ENCODE data around the gene SLC35A4. TPM values are rescaled to one million over a fixed set of nuclear protein-coding genes. Genes with fewer than 3 reads are reported as not detected.

The SLC35A4 gene
- total and polyA plus RNA-seq, 4 experiments from 2014 or later: 49.0 to 115 (median 82.0) TPM

- H3K27ac ChIP-seq (ENCODE audit: low read depth, low read length): peak overlapping the region; percentile 77
- H3K27me3 Mint-ChIP-seq: no peaks in the 10 kb centered on the region
- intact Hi-C loops (cut with micrococcal nuclease): loop anchor here (1.0 kb wide), 4 partner anchors 10 to 100 kb away; partner anchors contain the start of genes APBB3, IK, NDUFA2 and SLC35A4
- peaks cover 29% of the 10 kb centered on the region for H3K36me3 ChIP-seq (ENCODE audit: insufficient read depth, low read length)
- H3K4me3 Mint-ChIP-seq: peak overlapping the region; percentile 85 to 93 (median 89)
- CTCF ChIA-PET (ENCODE audit: partially characterized antibody): interaction anchor here (0.6 to 3.7 kb wide), 21 partner anchors 9 to 175 kb away, joined by 3 to 49 read pairs (median 6); partner anchors contain the start of genes APBB3, CD14, IK and NDUFA2
- no peaks in the 10 kb centered on the region for H3K27me3 ChIP-seq (ENCODE audit: insufficient read depth, low read length)
- no peak for DNase-seq
- H3K4me3 ChIP-seq (ENCODE audit: low read length in 2 of 2): peak overlapping the region in 1 of 2 donors; percentile 57
- peaks cover 30% of the 10 kb centered on the region for H3K4me1 ChIP-seq (ENCODE audit: insufficient read depth, low read length)
- peaks cover 24 to 51% of the 10 kb centered on the region in 2 donors for H3K36me3 Mint-ChIP-seq
- H3K9me3 Mint-ChIP-seq: peaks cover 0 to 3% (median 0%) of the 10 kb centered on the region in 8 donors
- peaks cover 19 to 50% (median 26%) of the 10 kb centered on the region in 4 donors for H3K4me1 Mint-ChIP-seq
- H3K9me3 ChIP-seq (ENCODE audit: control insufficient read depth in 1 of 2, low read length in 2 of 2): no peaks in the 10 kb centered on the region
- POLR2A ChIA-PET (ENCODE audit: partially characterized antibody): interaction anchor here (0.6 to 5.3 kb wide), 25 partner anchors 9 to 1070 kb away, joined by 3 to 79 read pairs (median 7); partner anchors contain the start of genes ANKHD1, APBB3, CD14 and HARS1
- H3K27ac Mint-ChIP-seq: peak overlapping the region; percentile 91 to 97 (median 97)
Measured at GRCh38 chr5:140546851-140547507, 17.6 kb upstream of the SLC35A4 start.

GRCh38 chr5:140547508-140548299 is 16.9 kb upstream of the SLC35A4 start, which contains the start of gene EIF4EBP3:
EIF4EBP3 (plus strand) TSS chr5:140547662; CDS start chr5:140547738, 76 bp downstream.
- H3K27me3 Mint-ChIP-seq: no peaks in the 10 kb centered on the region
- H3K27ac ChIP-seq (ENCODE audit: low read depth, low read length): peak within 1 kb of the TSS; percentile 77
- ChIA-PET CTCF (ENCODE audit: partially characterized antibody) (interaction anchor here (0.6 to 3.7 kb wide), 22 partner anchors 9 to 175 kb away, joined by 3 to 49 read pairs (median 6); partner anchors contain the start of genes APBB3, CD14, IK and NDUFA2), POLR2A (ENCODE audit: partially characterized antibody) (interaction anchor here (0.6 to 5.3 kb wide), 26 partner anchors 8 to 1069 kb away, joined by 3 to 79 read pairs (median 7); partner anchors contain the start of genes ANKHD1, APBB3, CD14 and HARS1)
- peak within 1 kb of the TSS; percentile 91 to 97 (median 97) for H3K27ac Mint-ChIP-seq
- H3K4me3 Mint-ChIP-seq: peak within 1 kb of the TSS; percentile 85 to 93 (median 89)
- H3K36me3 ChIP-seq (ENCODE audit: insufficient read depth, low read length): peaks cover 29% of the 10 kb centered on the region
- H3K36me3 Mint-ChIP-seq: peaks cover 23 to 48% of the 10 kb centered on the region in 2 donors
- peaks cover 30% of the 10 kb centered on the region for H3K4me1 ChIP-seq (ENCODE audit: insufficient read depth, low read length)
- peaks cover 19 to 50% (median 26%) of the 10 kb centered on the region in 4 donors for H3K4me1 Mint-ChIP-seq
- intact Hi-C loops (cut with micrococcal nuclease): loop anchor here (1.0 kb wide), 4 partner anchors 10 to 100 kb away; partner anchors contain the start of genes APBB3, IK, NDUFA2 and SLC35A4
- peak; percentile 84 to 92 (median 87) for DNase-seq
- H3K9me3 ChIP-seq (ENCODE audit: control insufficient read depth in 1 of 2, low read length in 2 of 2): no peaks in the 10 kb centered on the region
- H3K27me3 ChIP-seq (ENCODE audit: insufficient read depth, low read length): no peaks in the 10 kb centered on the region
- peaks cover 0 to 3% (median 0%) of the 10 kb centered on the region in 8 donors for H3K9me3 Mint-ChIP-seq
- peak within 1 kb of the TSS; percentile 57 to 76 for H3K4me3 ChIP-seq (ENCODE audit: low read length in 2 of 2)

GRCh38 chr5:140548300-140548688 is 16.3 kb upstream of the SLC35A4 start:
- H3K27ac ChIP-seq (ENCODE audit: low read depth, low read length): peak overlapping the region; percentile 77
- H3K36me3 Mint-ChIP-seq: peaks cover 29 to 48% of the 10 kb centered on the region in 2 donors
- H3K4me3 Mint-ChIP-seq: peak overlapping the region; percentile 85 to 93 (median 89)
- intact Hi-C loops (cut with micrococcal nuclease): no loop called here
- peaks cover 0 to 3% (median 0%) of the 10 kb centered on the region in 8 donors for H3K9me3 Mint-ChIP-seq
- peaks cover 29% of the 10 kb centered on the region for H3K36me3 ChIP-seq (ENCODE audit: insufficient read depth, low read length)
- no peaks in the 10 kb centered on the region for H3K27me3 ChIP-seq (ENCODE audit: insufficient read depth, low read length)
- POLR2A ChIA-PET (ENCODE audit: partially characterized antibody): interaction anchor here (0.6 to 5.3 kb wide), 20 partner anchors 8 to 1069 kb away, joined by 3 to 79 read pairs (median 6); partner anchors contain the start of genes ANKHD1, APBB3, CD14 and HARS1
- H3K4me3 ChIP-seq (ENCODE audit: low read length in 2 of 2): peak overlapping the region; percentile 57 to 76
- H3K4me1 ChIP-seq (ENCODE audit: insufficient read depth, low read length): peaks cover 31% of the 10 kb centered on the region
- DNase-seq: no peak
- CTCF ChIA-PET (ENCODE audit: partially characterized antibody): interaction anchor here (0.9 to 3.7 kb wide), 14 partner anchors 8 to 174 kb away, joined by 3 to 49 read pairs (median 9); partner anchors contain the start of genes APBB3, CD14, IK and NDUFA2
- H3K4me1 Mint-ChIP-seq: peaks cover 22 to 56% (median 31%) of the 10 kb centered on the region in 4 donors
- H3K9me3 ChIP-seq (ENCODE audit: control insufficient read depth in 1 of 2, low read length in 2 of 2): no peaks in the 10 kb centered on the region
- H3K27ac Mint-ChIP-seq: peak overlapping the region; percentile 91 to 97 (median 97)
- no peaks in the 10 kb centered on the region for H3K27me3 Mint-ChIP-seq

GRCh38 chr5:140548791-140549190 is 15.8 kb upstream of the SLC35A4 start:
- H3K9me3 ChIP-seq (ENCODE audit: control insufficient read depth in 1 of 2, low read length in 2 of 2): no peaks in the 10 kb centered on the region
- Mint-ChIP-seq H3K27ac (peak overlapping the region; percentile 91 to 97 (median 97)), H3K9me3 (peaks cover 0 to 3% (median 0%) of the 10 kb centered on the region in 8 donors), H3K4me3 (peak overlapping the region in 7 of 8 donors; percentile 9 to 91 (median 66)), H3K27me3 (no peaks in the 10 kb centered on the region), H3K4me1 (peaks cover 27 to 61% (median 35%) of the 10 kb centered on the region in 4 donors), H3K36me3 (peaks cover 32 to 50% of the 10 kb centered on the region in 2 donors)
- no peak overlapping the region for H3K4me3 ChIP-seq (ENCODE audit: low read length in 2 of 2)
- ChIA-PET POLR2A (ENCODE audit: partially characterized antibody) (interaction anchor here (0.6 to 5.3 kb wide), 14 partner anchors 10 to 435 kb away, joined by 3 to 79 read pairs (median 16); partner anchors contain the start of genes ANKHD1, APBB3, CD14 and HARS1), CTCF (ENCODE audit: partially characterized antibody) (interaction anchor here (0.9 to 3.7 kb wide), 9 partner anchors 8 to 173 kb away, joined by 4 to 49 read pairs (median 13); partner anchors contain the start of genes CD14, IK, NDUFA2 and SRA1)
- DNase-seq: no peak
- H3K27me3 ChIP-seq (ENCODE audit: insufficient read depth, low read length): no peaks in the 10 kb centered on the region
- intact Hi-C loops (cut with micrococcal nuclease): no loop called here
- H3K36me3 ChIP-seq (ENCODE audit: insufficient read depth, low read length): peaks cover 29% of the 10 kb centered on the region
- peaks cover 36% of the 10 kb centered on the region for H3K4me1 ChIP-seq (ENCODE audit: insufficient read depth, low read length)
- peak overlapping the region; percentile 77 for H3K27ac ChIP-seq (ENCODE audit: low read depth, low read length)

GRCh38 chr5:140549237-140550144 is 15.1 kb upstream of the SLC35A4 start:
- H3K36me3 ChIP-seq (ENCODE audit: insufficient read depth, low read length): peaks cover 29% of the 10 kb centered on the region
- ChIA-PET CTCF (ENCODE audit: partially characterized antibody) (interaction anchor here (2.3 to 2.7 kb wide), 4 partner anchors 7 to 162 kb away, joined by 6 to 13 read pairs (median 12); partner anchors contain the start of genes IK, NDUFA2 and SRA1), POLR2A (ENCODE audit: partially characterized antibody) (interaction anchor here (0.9 to 5.3 kb wide), 8 partner anchors 9 to 436 kb away, joined by 3 to 79 read pairs (median 24); partner anchors contain the start of genes ANKHD1, APBB3, HARS1 and HARS2)
- no peak overlapping the region for H3K4me3 ChIP-seq (ENCODE audit: low read length in 2 of 2)
- Mint-ChIP-seq H3K9me3 (peaks cover 0 to 4% (median 0%) of the 10 kb centered on the region in 8 donors), H3K27me3 (no peaks in the 10 kb centered on the region), H3K27ac (peak overlapping the region; percentile 85 to 97 (median 97)), H3K36me3 (peaks cover 26 to 51% of the 10 kb centered on the region in 2 donors), H3K4me3 (peak overlapping the region; percentile 5 to 91 (median 64)), H3K4me1 (peaks cover 31 to 68% (median 41%) of the 10 kb centered on the region in 4 donors)
- intact Hi-C loops (cut with micrococcal nuclease): no loop called here
- no peaks in the 10 kb centered on the region for H3K9me3 ChIP-seq (ENCODE audit: control insufficient read depth in 1 of 2, low read length in 2 of 2)
- no peaks in the 10 kb centered on the region for H3K27me3 ChIP-seq (ENCODE audit: insufficient read depth, low read length)
- H3K27ac ChIP-seq (ENCODE audit: low read depth, low read length): peak overlapping the region; percentile 77
- no peak for DNase-seq
- H3K4me1 ChIP-seq (ENCODE audit: insufficient read depth, low read length): peaks cover 43% of the 10 kb centered on the region
